Activated T-helper 9 cell treated with anti-CD3 and anti-CD28 coated beads, Interleukin-2, amount 50 U/mL, for 16 hours (primary cell): Measurements from ENCODE around the gene DDX27.
A peak's percentile ranks its signal among the peaks of the same experiment; 100 is the strongest.
"Not testable (repeated sequence)": the region's sequence is repeated elsewhere in the genome, so short reads cannot be mapped to it uniquely, and the experiment has no call there.

Experiments
- DNase-seq: peaks from one replicate; pipeline ENCODE4 v3.0.0-alpha.2; 2020; ENCODE audit warnings: low read depth

DDX27 gene

GRCh38 chr20:49207076-49207475 lies 12.1 kb upstream of the DDX27 start:
- DNase-seq, result no peak

GRCh38 chr20:49210101-49210756 lies 9.0 kb upstream of the DDX27 start:
- no peak for DNase-seq

- no peak for DNase-seq
Measured at GRCh38 chr20:49210757-49211110, 8.5 kb upstream of the DDX27 start.

GRCh38 chr20:49214571-49214970 lies 4.6 kb upstream of the DDX27 start:
- DNase-seq, result no peak

- no peak for DNase-seq
Measured at GRCh38 chr20:49215232-49215631, 4.0 kb upstream of the DDX27 start.

GRCh38 chr20:49216991-49217578 lies 2.1 kb upstream of the DDX27 start:
- peak; percentile 90 for DNase-seq

GRCh38 chr20:49218739-49219090 lies 501 bp upstream of the DDX27 start:
- DNase-seq, result not testable (repeated sequence)

- no peak for DNase-seq
Measured at GRCh38 chr20:49219924-49220831, 962 bp downstream of the DDX27 start.

GRCh38 chr20:49225896-49226295 lies 6.7 kb downstream of the DDX27 start:
- DNase-seq, result no peak

- no peak for DNase-seq
Measured at GRCh38 chr20:49228676-49229075, 9.5 kb downstream of the DDX27 start.

- no peak for DNase-seq
Measured at GRCh38 chr20:49229381-49229780, 10.2 kb downstream of the DDX27 start.

- DNase-seq, result no peak
Measured at GRCh38 chr20:49230021-49230420, 10.8 kb downstream of the DDX27 start.

GRCh38 chr20:49230561-49231133 lies 11.4 kb downstream of the DDX27 start:
- no peak for DNase-seq

GRCh38 chr20:49231471-49231870 lies 12.3 kb downstream of the DDX27 start:
- no peak for DNase-seq

GRCh38 chr20:49233226-49233625 lies 14.0 kb downstream of the DDX27 start:
- DNase-seq, result no peak

GRCh38 chr20:49234831-49235230 lies 15.6 kb downstream of the DDX27 start:
- DNase-seq, result no peak

- DNase-seq, result no peak
Measured at GRCh38 chr20:49236301-49236700, 17.1 kb downstream of the DDX27 start.

- no peak for DNase-seq
Measured at GRCh38 chr20:49237531-49237930, 18.3 kb downstream of the DDX27 start.

- no peak for DNase-seq
Measured at GRCh38 chr20:49245921-49246740, 26.9 kb downstream of the DDX27 start.

GRCh38 chr20:49247169-49247723 lies 28.0 kb downstream of the DDX27 start:
- DNase-seq, result no peak

GRCh38 chr20:49247792-49248191 lies 28.6 kb downstream of the DDX27 start:
- no peak for DNase-seq

- no peak for DNase-seq
Measured at GRCh38 chr20:49248301-49248700, 29.1 kb downstream of the DDX27 start.
